Testis (tissue), 3 donors: ENCODE measurements around the gene CELF4. TPM values are rescaled to one million over a fixed set of nuclear protein-coding genes. Genes with fewer than 3 reads are reported as not detected.

ENCODE experiments used
- DNase-seq: peaks from one replicate; pipeline ENCODE4 v3.0.0-alpha.2; 2019
- H3K27ac ChIP-seq, 2 donors: fragments of 200-600 bp; sonication (generic); one replicate each; pipeline ENCODE4 v1.5.1; 2019
- H3K27me3 ChIP-seq: fragments of 200-600 bp; sonication (generic); one replicate; pipeline ENCODE4 v1.5.1; 2019
- H3K36me3 ChIP-seq: fragments of 200-600 bp; sonication (generic); one replicate; pipeline ENCODE4 v1.5.1; 2017; ENCODE audit warnings: low read depth; ENCODE audit errors: missing control alignments
- H3K4me1 ChIP-seq: fragments of 200-600 bp; sonication (generic); one replicate; pipeline ENCODE4 v1.5.1; 2019
- H3K4me3 ChIP-seq, 2 donors: fragments of 200-600 bp; sonication (generic); one replicate each; pipeline ENCODE4 v1.5.1; 2017 to 2019
- H3K9me3 ChIP-seq: fragments of 200-600 bp; sonication (generic); one replicate; pipeline ENCODE4 v1.5.1; 2017
- CTCF ChIP-seq, 3 experiments: fragments of 450-650 bp in 2 of 3; fragments of 200-600 bp in 1 of 3; sonication (generic) in 1 of 3; IDR thresholded peaks; one replicate each; pipeline ENCODE4 v1.5.1; 2016 to 2019; ENCODE audit warnings: antibody characterized with exemption in 3 of 3, mild to moderate bottlenecking in 2 of 3, moderate library complexity in 1 of 3
- POLR2A ChIP-seq: fragments of 450-650 bp; IDR thresholded peaks from one replicate; pipeline ENCODE4 v1.6.1; 2017; ENCODE audit warnings: antibody characterized with exemption, mild to moderate bottlenecking, moderate library complexity
- WGBS, 2 donors: methylation state at CpG; one replicate each; pipeline ENCODE4 v1.1.5; 2018; 5-methylcytosine and 5-hydroxymethylcytosine counted together
- intact Hi-C: fragments of 100-400 bp; cut with DNase I; formaldehyde crosslinking; loops from one replicate; pipeline ENCODE4 v1.15.1; 2023; ENCODE audit warnings: low total_unique reads
- polyA plus RNA-seq: library from polyadenylated mRNA; stranded (reverse); fragments of 350-450 nt; fragmentation: Illumina TruSeq; extraction: RNeasy Lipid Tissue Mini Kit (QIAGEN cat#74804); gene quantifications from one replicate; pipeline ENCODE4 v1.2.3, GENCODE V29; 2014; ENCODE audit warnings: low read depth, low replicate concordance; ENCODE audit not compliant: insufficient read depth
- total RNA-seq, 2 donors: library from RNA; depleted of rRNA; stranded (reverse); fragments of >200 nt; gene quantifications; one replicate each; pipeline ENCODE4 v1.2.3, GENCODE V29; 2016

The CELF4 gene
- total and polyA plus RNA-seq, 3 donors from 2014 or later: 3.9 to 6.3 (median 4.8) TPM

GRCh38 chr18:37248281-37248680 lies 317.3 kb downstream of the CELF4 start:
- 90 to 92% methylated on average over 5 of the region's 5 CpGs for WGBS, 2 donors
- no peaks in the 10 kb centered on the region for H3K27me3 ChIP-seq
- TF ChIP-seq CTCF (IDR thresholded peaks at IDR 0.05) (no peak), POLR2A (no peak)
- no peaks in the 10 kb centered on the region for H3K36me3 ChIP-seq
- no peak overlapping the region for H3K27ac ChIP-seq
- intact Hi-C loops: no loop called here
- H3K9me3 ChIP-seq: no peaks in the 10 kb centered on the region
- no peaks in the 10 kb centered on the region for H3K4me1 ChIP-seq
- no peak for DNase-seq
- no peak overlapping the region for H3K4me3 ChIP-seq

GRCh38 chr18:37247497-37248161 lies 318.0 kb downstream of the CELF4 start:
- Histone ChIP-seq H3K36me3 (no peaks in the 10 kb centered on the region), H3K4me1 (no peaks in the 10 kb centered on the region), H3K9me3 (no peaks in the 10 kb centered on the region), H3K27ac (no peak overlapping the region), H3K27me3 (no peaks in the 10 kb centered on the region), H3K4me3 (no peak overlapping the region)
- TF ChIP-seq CTCF (IDR thresholded peaks at IDR 0.05): no peak
- intact Hi-C loops: no loop called here
- DNase-seq: no peak
- 89 to 90% methylated on average over 9 to 10 of the region's 10 CpGs for WGBS, 2 donors

- Histone ChIP-seq H3K27ac (no peak overlapping the region), H3K4me3 (no peak overlapping the region), H3K36me3 (no peaks in the 10 kb centered on the region), H3K9me3 (no peaks in the 10 kb centered on the region), H3K4me1 (no peaks in the 10 kb centered on the region), H3K27me3 (no peaks in the 10 kb centered on the region)
- DNase-seq: no peak
- WGBS, 2 donors: 93% methylated on average over 13 of the region's 13 CpGs
- intact Hi-C loops: no loop called here
- TF ChIP-seq POLR2A (no peak), CTCF (IDR thresholded peaks at IDR 0.05) (no peak)
Measured at GRCh38 chr18:37246779-37247340, 318.7 kb downstream of the CELF4 start.

GRCh38 chr18:37244618-37245017 lies 321.0 kb downstream of the CELF4 start:
- no peak overlapping the region for H3K4me3 ChIP-seq
- H3K36me3 ChIP-seq: no peaks in the 10 kb centered on the region
- no peak for DNase-seq
- H3K27me3 ChIP-seq: no peaks in the 10 kb centered on the region
- H3K27ac ChIP-seq: no peak overlapping the region
- 92 to 93% methylated on average over 13 of the region's 13 CpGs for WGBS, 2 donors
- intact Hi-C loops: no loop called here
- H3K9me3 ChIP-seq: no peaks in the 10 kb centered on the region
- no peak for TF ChIP-seq CTCF (IDR thresholded peaks at IDR 0.05)
- no peak for TF ChIP-seq POLR2A
- H3K4me1 ChIP-seq: no peaks in the 10 kb centered on the region

- intact Hi-C loops: no loop called here
- WGBS, 2 donors: 12 to 13% methylated on average over 36 of the region's 36 CpGs
- H3K4me1 ChIP-seq: no peaks in the 10 kb centered on the region
Measured at GRCh38 chr18:37243741-37244140, 321.9 kb downstream of the CELF4 start.

More at GRCh38 chr18:37243741-37244140, 321.9 kb downstream of the CELF4 start:
- Histone ChIP-seq H3K36me3 (no peaks in the 10 kb centered on the region), H3K4me3 (peak overlapping the region in 1 of 2 donors; percentile 4), H3K27ac (no peak overlapping the region), H3K27me3 (no peaks in the 10 kb centered on the region), H3K9me3 (no peaks in the 10 kb centered on the region)
- TF ChIP-seq POLR2A: no peak
- no peak for TF ChIP-seq CTCF (IDR thresholded peaks at IDR 0.05)
- no peak for DNase-seq
